Calu3 (cell line): ENCODE measurements around the gene SLC6A6. TPM values are rescaled to one million over a fixed set of nuclear protein-coding genes. Genes with fewer than 3 reads are reported as not detected.

Experiments used
- BruUV-seq: library from RNA; stranded (reverse); fragments of 400-500 nt; replicated peaks from 2 replicates; lab custom pipeline; 2021; lab: Mats Ljungman, UMichigan
- CTCF ChIA-PET: fragments of 300-600 bp; sonication (Branson Sonifier 250); formaldehyde crosslinking; loops from one replicate; lab custom pipeline; 2022; ENCODE audit warnings: antibody characterized with exemption; lab: Charles Lee
- DNase-seq: peaks from one replicate; pipeline ENCODE4 v3.0.0; 2022
- H3K27ac Mint-ChIP-seq: one replicate; pipeline ENCODE4 v1.8.0; 2022; ENCODE audit warnings: mixed read lengths; ENCODE audit not compliant: unreplicated experiment
- H3K27me3 Mint-ChIP-seq: one replicate; pipeline ENCODE4 v1.8.0; 2022; ENCODE audit warnings: mixed read lengths; ENCODE audit not compliant: unreplicated experiment
- H3K36me3 Mint-ChIP-seq: one replicate; pipeline ENCODE4 v1.8.0; 2022; ENCODE audit warnings: mild to moderate bottlenecking, moderate library complexity, mixed read lengths; ENCODE audit not compliant: insufficient read depth, unreplicated experiment
- H3K4me1 Mint-ChIP-seq: one replicate; pipeline ENCODE4 v1.8.0; 2022; ENCODE audit warnings: mild to moderate bottlenecking, low read depth, mixed read lengths; ENCODE audit not compliant: unreplicated experiment
- H3K4me3 Mint-ChIP-seq: one replicate; pipeline ENCODE4 v1.8.0; 2022; ENCODE audit warnings: mild to moderate bottlenecking, low read depth, moderate library complexity, mixed read lengths; ENCODE audit not compliant: unreplicated experiment
- H3K9me3 Mint-ChIP-seq: one replicate; pipeline ENCODE4 v1.8.0; 2022; ENCODE audit warnings: low read depth, mixed read lengths; ENCODE audit not compliant: unreplicated experiment
- CTCF ChIP-seq: fragments of 200-600 bp; IDR thresholded peaks from one replicate; pipeline ENCODE4 v1.8.0; 2022; ENCODE audit warnings: antibody characterized with exemption; ENCODE audit not compliant: unreplicated experiment
- intact Hi-C: fragments of 100-400 bp; cut with micrococcal nuclease; formaldehyde crosslinking; loops from one replicate; pipeline ENCODE4 v1.10.0; 2022; ENCODE audit not compliant: unreplicated experiment
- total RNA-seq: library from RNA; stranded (reverse); gene quantifications from 2 replicates; pipeline ENCODE4 v1.2.3, GENCODE V29; 2022

The SLC6A6 gene
- total RNA-seq, 1 experiment from 2014 or later, result 46.3 TPM

- no peak for DNase-seq
- no peak overlapping the region for H3K27ac Mint-ChIP-seq
Observed at GRCh38 chr3:14441240-14441919, 39.0 kb downstream of the SLC6A6 start.

GRCh38 chr3:14441920-14442300 is 39.5 kb downstream of the SLC6A6 start:
- CTCF ChIA-PET, result no interaction called here
- Mint-ChIP-seq H3K9me3 (no peaks in the 10 kb centered on the region), H3K27me3 (no peaks in the 10 kb centered on the region), H3K36me3 (peaks cover 25% of the 10 kb centered on the region), H3K27ac (no peak overlapping the region), H3K4me1 (peaks cover 40% of the 10 kb centered on the region), H3K4me3 (no peak overlapping the region)
- no peak for TF ChIP-seq CTCF
- DNase-seq, result no peak
- intact Hi-C loops, result no loop called here
- BruUV-seq, result no TSS peak

More at GRCh38 chr3:14441240-14441919, 39.0 kb downstream of the SLC6A6 start:
- H3K36me3 Mint-ChIP-seq, result peaks cover 28% of the 10 kb centered on the region
- H3K27me3 Mint-ChIP-seq, result no peaks in the 10 kb centered on the region
- peaks cover 45% of the 10 kb centered on the region for H3K4me1 Mint-ChIP-seq
- CTCF ChIA-PET, result no interaction called here
- H3K9me3 Mint-ChIP-seq, result no peaks in the 10 kb centered on the region
- no peak overlapping the region for H3K4me3 Mint-ChIP-seq
- intact Hi-C loops, result no loop called here
- no peak for TF ChIP-seq CTCF
- no TSS peak for BruUV-seq

- H3K36me3 Mint-ChIP-seq, result peaks cover 43% of the 10 kb centered on the region
- CTCF ChIA-PET, result no interaction called here
Observed at GRCh38 chr3:14444380-14444779, 42.0 kb downstream of the SLC6A6 start.

DNA sequence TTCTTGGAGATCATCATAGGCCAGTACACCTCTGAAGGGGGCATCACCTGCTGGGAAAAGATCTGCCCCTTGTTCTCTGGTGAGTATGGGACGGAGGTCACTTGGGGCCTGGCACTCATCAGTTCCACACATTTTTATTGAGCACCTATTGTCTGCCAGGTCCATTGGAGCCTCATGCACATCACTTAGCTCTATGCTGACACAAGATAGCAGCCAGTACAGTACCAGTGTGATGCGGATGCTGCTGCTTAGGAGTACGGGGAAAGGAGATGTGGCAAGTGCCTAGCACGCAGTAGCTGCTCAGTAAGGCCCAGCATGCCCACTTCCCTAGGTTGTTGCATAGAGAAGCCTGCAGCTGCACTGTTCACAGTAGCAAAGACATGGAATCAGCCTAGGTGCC is 43.4 kb downstream of the SLC6A6 start:
- no peak for TF ChIP-seq CTCF
- CTCF ChIA-PET, result no interaction called here
- DNase-seq, result no peak
- no peaks in the 10 kb centered on the region for H3K9me3 Mint-ChIP-seq
- no peak overlapping the region for H3K4me3 Mint-ChIP-seq
- H3K27me3 Mint-ChIP-seq, result no peaks in the 10 kb centered on the region
- intact Hi-C loops, result no loop called here
- H3K27ac Mint-ChIP-seq, result no peak overlapping the region
- H3K36me3 Mint-ChIP-seq, result peaks cover 44% of the 10 kb centered on the region
- H3K4me1 Mint-ChIP-seq, result peaks cover 13% of the 10 kb centered on the region
- BruUV-seq, result no TSS peak

More at GRCh38 chr3:14444380-14444779, 42.0 kb downstream of the SLC6A6 start:
- no peak for TF ChIP-seq CTCF
- H3K4me3 Mint-ChIP-seq, result no peak overlapping the region
- no peak overlapping the region for H3K27ac Mint-ChIP-seq
- peaks cover 26% of the 10 kb centered on the region for H3K4me1 Mint-ChIP-seq
- H3K27me3 Mint-ChIP-seq, result no peaks in the 10 kb centered on the region
- intact Hi-C loops, result no loop called here
- DNase-seq, result no peak
- no peaks in the 10 kb centered on the region for H3K9me3 Mint-ChIP-seq
- BruUV-seq, result no TSS peak
